GOT3 (cell line): ENCODE measurements around the gene EXOC2.
"Not testable (repeated sequence)": the region's sequence is repeated elsewhere in the genome, so short reads cannot be mapped to it uniquely, and the experiment has no call there.

Experiments
- DNase-seq: peaks from one replicate; lab custom pipeline; 2025; ENCODE audit warnings: mixed read lengths; lab: John Stamatoyannopoulos, UW

The EXOC2 gene

DNA sequence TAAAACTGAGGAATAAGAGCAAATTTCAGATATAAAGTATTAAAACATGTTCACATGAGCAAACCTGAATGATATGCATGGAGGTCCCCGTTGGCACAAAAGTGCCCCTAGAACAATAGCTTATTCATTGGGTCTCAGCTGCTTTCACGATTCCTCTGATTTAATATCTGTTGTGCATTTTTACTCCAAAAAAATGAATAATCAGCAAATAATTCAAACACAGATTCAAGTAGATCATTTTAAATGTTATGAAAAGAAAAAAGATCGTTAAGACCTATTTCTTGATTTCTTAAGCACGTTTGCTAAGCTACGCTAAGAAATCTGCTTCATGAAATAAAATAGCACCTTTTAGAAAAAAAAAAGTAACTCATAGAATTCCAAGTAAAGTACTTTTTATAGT is 57.7 kb downstream of the EXOC2 start:
- no peak for DNase-seq

DNA sequence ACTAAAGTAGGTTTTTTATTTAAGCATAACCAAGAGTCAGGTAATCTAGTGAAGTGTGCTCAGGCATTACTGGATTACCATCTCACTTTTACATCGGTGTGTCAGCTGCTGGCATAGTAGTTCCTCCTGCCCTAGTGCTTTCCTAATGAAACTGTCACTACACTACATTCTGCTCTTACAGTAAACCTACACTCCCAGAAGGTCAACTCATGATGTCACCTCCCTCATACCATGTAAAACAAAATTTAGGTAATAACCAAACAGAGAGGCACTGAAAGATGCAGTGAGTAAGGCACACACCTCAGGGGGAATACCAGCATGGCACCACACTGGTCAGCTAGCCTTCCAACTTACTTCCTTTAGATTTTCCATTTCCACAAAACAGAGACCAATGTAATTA is 59.3 kb downstream of the EXOC2 start:
- DNase-seq, result no peak

- no peak for DNase-seq
Measured at GRCh38 chr6:628766-629165, 64.2 kb downstream of the EXOC2 start.

GRCh38 chr6:626236-626635 is 66.7 kb downstream of the EXOC2 start:
- DNase-seq, result no peak

- DNase-seq, result no peak
Measured at GRCh38 chr6:624979-625378, 68.0 kb downstream of the EXOC2 start.

GRCh38 chr6:622462-622861 is 70.5 kb downstream of the EXOC2 start:
- DNase-seq, result no peak

DNA sequence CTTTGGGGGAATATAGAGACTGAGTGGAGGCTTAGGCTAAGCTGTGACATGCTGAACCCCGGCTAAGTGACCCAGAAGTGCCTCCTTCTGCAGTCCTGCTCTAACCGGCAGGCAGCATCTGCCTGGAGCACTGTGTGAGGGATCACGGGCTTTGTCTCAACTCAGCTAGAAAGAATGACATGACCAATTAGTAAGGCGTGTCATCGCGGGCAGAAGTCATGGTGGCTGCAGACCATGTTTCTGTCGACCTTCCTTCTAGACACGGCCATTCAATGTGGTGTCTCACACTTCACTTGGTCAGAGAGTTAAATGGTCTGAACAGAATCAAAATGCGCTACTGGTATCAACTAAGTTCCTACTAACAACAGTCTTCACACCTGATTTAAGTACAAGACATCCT is 71.0 kb downstream of the EXOC2 start:
- DNase-seq, result no peak

- DNase-seq, result no peak
Measured at GRCh38 chr6:620950-621349, 72.0 kb downstream of the EXOC2 start.

DNA sequence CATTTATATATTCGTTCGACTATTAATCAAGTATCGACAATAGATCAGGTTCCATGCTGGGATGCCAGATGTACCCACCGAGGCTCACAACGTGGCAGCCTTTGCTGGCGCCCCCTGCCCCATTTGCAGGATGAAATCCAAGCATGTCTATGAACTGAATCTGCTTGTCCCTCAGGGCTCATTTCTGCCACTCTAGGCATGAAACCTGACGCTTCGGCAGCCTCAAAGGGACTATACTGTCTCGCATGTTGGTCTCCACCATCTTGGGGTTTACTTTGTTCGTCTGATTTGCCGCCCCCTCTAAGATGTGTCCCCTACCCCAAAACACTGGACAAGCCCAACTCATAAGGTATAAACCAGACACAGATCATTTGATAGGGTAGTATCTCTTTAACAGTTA is 72.8 kb downstream of the EXOC2 start:
- no peak for DNase-seq

DNA sequence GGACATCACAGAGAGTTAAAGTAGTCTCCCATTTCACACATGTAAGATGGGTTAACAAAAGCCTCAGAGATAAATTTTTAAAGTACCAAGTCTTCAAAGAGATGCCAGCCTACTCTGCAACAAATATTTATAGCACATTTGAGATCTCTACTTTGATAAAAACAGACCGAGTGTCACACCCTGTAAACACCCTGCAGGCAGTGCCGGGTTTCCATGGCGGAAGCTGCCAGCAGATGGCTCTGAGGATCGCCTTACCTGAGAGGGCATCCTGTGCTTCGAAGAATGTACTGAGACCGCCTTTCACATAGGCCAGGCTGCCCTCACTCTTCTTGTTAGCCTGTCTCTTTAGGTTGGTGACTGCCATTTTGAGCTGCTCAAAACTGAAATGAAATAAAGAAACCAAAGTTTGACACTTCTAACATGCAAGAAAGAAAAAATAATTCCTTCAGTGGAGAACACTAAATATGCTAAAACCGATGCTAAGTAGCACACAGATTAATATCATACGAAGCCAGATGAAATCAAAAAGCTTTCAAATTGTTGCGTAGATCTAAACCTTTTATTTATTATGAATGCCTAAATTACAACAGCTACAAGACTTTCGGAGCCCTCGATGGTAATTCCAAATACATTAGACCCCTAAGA is 75.4 kb downstream of the EXOC2 start:
- no peak for DNase-seq

DNA sequence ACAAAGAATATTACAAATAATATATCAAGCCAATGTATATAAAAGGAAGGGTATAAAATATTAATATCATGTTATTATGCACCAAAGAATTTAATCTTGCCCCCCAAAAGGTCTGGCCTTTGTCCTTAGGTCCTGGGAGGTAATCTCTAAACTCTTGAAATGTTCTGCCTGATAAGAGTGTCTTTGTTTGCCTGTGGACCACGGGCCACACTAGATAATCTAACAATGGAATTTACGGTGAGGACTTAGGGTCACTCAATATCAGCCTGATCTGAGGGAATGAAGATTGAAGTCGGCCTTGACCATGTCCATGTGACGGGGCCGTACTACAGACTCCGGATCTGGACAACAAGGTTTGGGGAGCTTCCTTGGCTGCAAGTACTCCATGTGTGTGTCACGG is 79.0 kb downstream of the EXOC2 start:
- DNase-seq, result no peak

GRCh38 chr6:611928-612327 is 81.0 kb downstream of the EXOC2 start:
- no peak for DNase-seq

- DNase-seq, result no peak
Measured at GRCh38 chr6:610882-611281, 82.1 kb downstream of the EXOC2 start.

- no peak for DNase-seq
Measured at GRCh38 chr6:609905-610304, 83.0 kb downstream of the EXOC2 start.

- no peak for DNase-seq
Measured at GRCh38 chr6:606829-607379, 86.0 kb downstream of the EXOC2 start.

DNA sequence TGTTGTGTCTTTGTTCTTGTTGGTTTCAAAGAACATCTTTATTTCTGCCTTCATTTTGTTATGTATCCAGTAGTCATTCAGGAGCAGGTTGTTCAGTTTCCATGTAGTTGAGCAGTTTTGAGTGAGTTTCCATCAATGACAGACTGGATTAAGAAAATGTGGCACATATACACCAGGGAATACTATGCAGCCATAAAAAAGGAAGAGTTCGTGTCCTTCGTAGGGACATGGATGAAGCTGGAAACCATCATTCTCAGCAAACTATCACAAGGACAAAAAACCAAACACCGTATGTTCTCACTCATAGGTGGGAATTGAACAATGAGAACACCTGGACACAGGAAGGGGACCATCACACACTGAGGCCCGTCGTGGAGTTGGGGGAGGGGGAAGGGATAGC is 87.0 kb downstream of the EXOC2 start:
- DNase-seq, result not testable (repeated sequence)

DNA sequence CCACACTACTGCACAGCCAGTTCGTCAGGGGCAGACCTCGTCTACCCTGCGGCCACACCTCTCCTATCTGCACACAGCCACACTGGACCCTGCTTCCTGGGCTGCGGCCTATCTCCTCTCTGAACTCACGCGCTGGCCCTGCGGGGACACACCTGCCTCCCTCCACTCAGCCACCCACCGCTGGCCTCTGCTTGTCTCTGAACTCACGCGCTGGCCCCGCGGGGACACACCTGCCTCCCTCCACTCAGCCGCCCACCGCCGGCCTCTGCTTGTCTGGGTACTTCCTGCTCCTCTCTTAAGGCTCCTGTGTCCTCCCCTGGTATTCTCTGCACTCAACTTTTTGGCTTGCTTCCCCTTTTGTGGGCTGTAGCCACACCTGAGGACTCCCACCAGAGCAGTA is 88.4 kb downstream of the EXOC2 start:
- DNase-seq, result no peak

- no peak for DNase-seq
Measured at GRCh38 chr6:603265-603664, 89.7 kb downstream of the EXOC2 start.

DNA sequence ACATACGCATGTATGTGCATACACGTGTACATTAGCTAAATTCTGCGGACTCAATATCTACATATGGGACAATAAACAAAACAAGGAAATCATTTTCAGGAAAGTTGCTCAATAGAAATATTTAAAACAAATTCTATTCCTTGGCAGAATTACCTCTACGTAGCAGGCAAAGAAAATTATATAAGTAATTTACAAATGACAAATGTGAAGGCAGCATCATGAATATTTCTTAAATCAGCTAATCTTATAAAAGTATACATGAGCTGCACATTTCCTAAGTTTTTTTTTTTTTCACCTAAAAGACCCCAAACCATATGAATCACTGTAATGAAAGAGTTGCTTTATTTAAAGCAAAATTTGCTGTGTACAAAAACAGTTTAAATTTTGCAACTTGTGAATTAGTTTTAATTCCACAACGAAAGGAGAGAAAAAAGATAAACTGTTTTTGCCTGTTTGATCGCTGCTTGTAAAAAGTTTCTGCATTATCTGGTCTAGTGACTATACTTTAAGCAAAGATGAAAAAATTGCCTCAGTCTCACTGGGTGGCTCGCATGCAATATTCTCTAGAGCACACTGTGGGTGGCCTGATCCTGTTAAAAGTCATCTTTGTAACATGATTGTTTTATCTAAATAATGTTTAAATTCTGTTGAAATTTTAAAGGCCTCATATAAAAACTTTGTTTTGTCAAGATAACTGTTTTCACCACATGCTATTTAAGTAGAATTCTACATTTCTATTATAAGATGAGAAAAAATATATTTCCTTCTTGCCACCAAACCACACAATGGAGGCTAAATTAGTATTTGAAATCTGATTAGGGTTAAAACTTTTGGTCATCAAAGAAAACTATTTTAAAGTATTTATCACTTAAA is 93.1 kb downstream of the EXOC2 start:
- no peak for DNase-seq

DNA sequence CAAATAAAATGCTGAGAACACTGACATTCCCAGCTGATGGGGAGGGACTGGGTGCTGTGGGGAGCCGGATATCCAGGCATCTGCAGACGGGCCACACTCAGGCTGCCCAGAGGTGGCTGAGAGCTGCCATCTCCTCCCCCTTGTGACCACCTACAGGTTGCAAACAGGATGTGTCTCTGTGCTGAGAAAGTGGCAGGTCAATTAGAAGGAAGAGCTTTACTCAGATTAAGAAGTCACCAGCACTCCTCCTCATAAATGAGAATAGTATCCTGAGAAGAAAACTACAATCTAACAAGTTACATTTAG is 99.1 kb downstream of the EXOC2 start:
- DNase-seq, result no peak

GRCh38 chr6:593139-593906 is 99.6 kb downstream of the EXOC2 start:
- DNase-seq, result no peak

DNA sequence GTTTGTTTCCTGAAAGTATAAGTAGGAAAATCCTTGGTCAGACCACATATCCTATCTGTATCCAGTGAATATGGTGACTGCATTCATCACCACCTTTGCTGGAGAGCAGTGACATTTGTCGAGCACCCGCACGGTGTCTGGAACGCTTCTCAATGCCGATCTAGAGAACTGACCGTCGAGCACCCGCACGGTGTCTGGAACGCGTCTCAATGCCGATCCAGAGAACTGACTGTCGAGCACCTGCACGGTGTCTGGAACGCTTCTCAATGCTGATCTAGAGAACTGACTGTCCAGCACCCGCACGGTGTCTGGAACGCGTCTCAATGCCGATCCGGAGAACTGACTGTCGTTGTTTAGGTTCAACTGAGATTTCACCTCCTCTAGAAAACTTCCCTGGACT is 103.8 kb downstream of the EXOC2 start:
- no peak for DNase-seq

GRCh38 chr6:586553-586952 is 106.4 kb downstream of the EXOC2 start:
- DNase-seq, result no peak
